ENCODE data around the gene ALS2. TPM values are rescaled to one million over a fixed set of nuclear protein-coding genes. Genes with fewer than 3 reads are reported as not detected.

The ALS2 gene
- total RNA-seq, 1 experiment from 2014 or later = 28.1 TPM

DNA sequence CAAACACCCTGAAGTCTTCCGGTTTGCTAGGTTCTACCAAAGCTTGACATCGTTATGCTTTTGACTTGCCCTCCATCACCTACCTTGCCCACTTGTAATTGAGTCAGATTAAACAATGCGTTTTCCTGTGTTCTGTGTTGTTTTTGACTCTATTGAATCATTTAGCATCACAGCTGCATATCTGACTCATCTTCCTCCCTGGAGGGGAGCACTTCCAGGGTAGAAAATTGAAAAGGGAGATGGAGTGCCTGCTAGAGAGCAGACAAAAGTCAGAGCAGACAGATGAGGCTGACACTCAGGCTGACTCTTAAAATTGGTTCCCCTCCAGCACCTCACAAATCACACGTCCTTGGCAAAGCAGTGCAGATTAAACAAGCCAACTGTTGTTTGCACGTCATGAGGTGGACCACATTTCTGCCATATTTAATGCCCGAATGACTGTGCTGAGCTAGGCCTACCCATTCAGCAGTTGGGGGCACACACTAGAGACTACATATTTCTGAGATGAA lies 84.5 kb downstream of the ALS2 start (continued):
- TF ChIP-seq, protein P1, sequence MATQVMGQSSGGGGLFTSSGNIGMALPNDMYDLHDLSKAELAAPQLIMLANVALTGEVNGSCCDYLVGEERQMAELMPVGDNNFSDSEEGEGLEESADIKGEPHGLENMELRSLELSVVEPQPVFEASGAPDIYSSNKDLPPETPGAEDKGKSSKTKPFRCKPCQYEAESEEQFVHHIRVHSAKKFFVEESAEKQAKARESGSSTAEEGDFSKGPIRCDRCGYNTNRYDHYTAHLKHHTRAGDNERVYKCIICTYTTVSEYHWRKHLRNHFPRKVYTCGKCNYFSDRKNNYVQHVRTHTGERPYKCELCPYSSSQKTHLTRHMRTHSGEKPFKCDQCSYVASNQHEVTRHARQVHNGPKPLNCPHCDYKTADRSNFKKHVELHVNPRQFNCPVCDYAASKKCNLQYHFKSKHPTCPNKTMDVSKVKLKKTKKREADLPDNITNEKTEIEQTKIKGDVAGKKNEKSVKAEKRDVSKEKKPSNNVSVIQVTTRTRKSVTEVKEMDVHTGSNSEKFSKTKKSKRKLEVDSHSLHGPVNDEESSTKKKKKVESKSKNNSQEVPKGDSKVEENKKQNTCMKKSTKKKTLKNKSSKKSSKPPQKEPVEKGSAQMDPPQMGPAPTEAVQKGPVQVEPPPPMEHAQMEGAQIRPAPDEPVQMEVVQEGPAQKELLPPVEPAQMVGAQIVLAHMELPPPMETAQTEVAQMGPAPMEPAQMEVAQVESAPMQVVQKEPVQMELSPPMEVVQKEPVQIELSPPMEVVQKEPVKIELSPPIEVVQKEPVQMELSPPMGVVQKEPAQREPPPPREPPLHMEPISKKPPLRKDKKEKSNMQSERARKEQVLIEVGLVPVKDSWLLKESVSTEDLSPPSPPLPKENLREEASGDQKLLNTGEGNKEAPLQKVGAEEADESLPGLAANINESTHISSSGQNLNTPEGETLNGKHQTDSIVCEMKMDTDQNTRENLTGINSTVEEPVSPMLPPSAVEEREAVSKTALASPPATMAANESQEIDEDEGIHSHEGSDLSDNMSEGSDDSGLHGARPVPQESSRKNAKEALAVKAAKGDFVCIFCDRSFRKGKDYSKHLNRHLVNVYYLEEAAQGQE (IDR thresholded peaks at IDR 0.05; ENCODE audit: low read depth) = no peak

DNA sequence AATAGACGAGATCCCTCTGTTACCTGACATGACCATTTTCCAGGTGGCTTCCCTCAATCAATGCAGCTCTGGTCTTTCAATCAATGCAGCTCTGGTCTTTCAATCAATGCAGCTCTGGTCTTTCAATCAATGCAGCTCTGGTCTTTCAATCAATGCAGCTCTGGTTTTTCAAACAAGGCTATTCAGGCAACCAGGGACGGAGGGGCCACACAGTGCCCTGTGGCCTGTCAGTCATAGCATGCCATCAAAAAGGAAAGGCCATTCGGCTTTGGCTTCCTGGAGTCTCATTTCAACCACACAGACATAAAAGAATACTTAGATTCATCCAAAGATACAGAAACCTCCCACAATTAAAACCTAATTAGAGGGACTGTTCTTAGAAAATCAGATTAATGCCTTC lies 95.6 kb downstream of the ALS2 start:
- H3K4me3 ChIP-seq (replicated peaks in 1 of 2; ENCODE audit: low read depth in 1 of 2, low read length in 2 of 2) = no peak overlapping the region
- BruUV-seq (replicated peaks) = no TSS peak
- DNase-seq (ENCODE audit: low read depth, low spot score) (no peak), ATAC-seq (no peak)
- no peaks in the 10 kb centered on the region for H3K9me2 ChIP-seq (ENCODE audit: insufficient read depth)
- H3K36me3 ChIP-seq (ENCODE audit: control insufficient read depth in 1 of 2, insufficient read depth in 2 of 2, low read length in 2 of 2) = no peaks in the 10 kb centered on the region
- no peaks in the 10 kb centered on the region for H3K4me1 ChIP-seq (ENCODE audit: control insufficient read depth in 1 of 2, insufficient read depth in 2 of 2, low read length in 2 of 2)
- H3K27me3 ChIP-seq (ENCODE audit: insufficient read depth, low read length) = no peaks in the 10 kb centered on the region
- ChIA-PET RAD21 (ENCODE audit: low non-redundant PET in 1 of 2, low total read pairs in 2 of 2, uncharacterized antibody in 2 of 2, unreplicated experiment in 2 of 2) (no interaction called here), POLR2A (no interaction called here), CTCF (no interaction called here)
- no peaks in the 10 kb centered on the region for H3K9me3 ChIP-seq (ENCODE audit: control insufficient read depth in 1 of 2, insufficient read depth in 1 of 2, low read depth in 1 of 2, low read length in 2 of 2)
- no peak overlapping the region for H2AFZ ChIP-seq (ENCODE audit: low read depth, low read length, poor library complexity, severe bottlenecking)
- no peaks in the 10 kb centered on the region for H4K20me1 ChIP-seq (ENCODE audit: insufficient read depth)
- H3K27ac ChIP-seq (ENCODE audit: low read depth, low read length) = no peak overlapping the region
- intact Hi-C loops (cut with micrococcal nuclease) = no loop called here
- no peak overlapping the region for H3K4me2 ChIP-seq (ENCODE audit: low read length)
- H3K79me2 ChIP-seq (ENCODE audit: insufficient read depth, low read length) = no peaks in the 10 kb centered on the region
- no peak overlapping the region for H3K9ac ChIP-seq (ENCODE audit: low read length)
- TF ChIP-seq, protein P1 (IDR thresholded peaks at IDR 0.05; ENCODE audit: low read depth) = no peak
- TF ChIP-seq SP1 (IDR thresholded peaks at IDR 0.05; ENCODE audit: low read depth) (no peak), RAD21 (IDR thresholded peaks at IDR 0.05; ENCODE audit: low read depth) (no peak), POLR2A (IDR thresholded peaks at IDR 0.05; ENCODE audit: borderline replicate concordance, extremely low read depth, insufficient read depth, insufficient read length) (no peak), ZNF274 (IDR thresholded peaks at IDR 0.05; ENCODE audit: low read depth, low read length) (no peak), POLR2AphosphoS5 (IDR thresholded peaks at IDR 0.05; ENCODE audit: low read depth, low read length) (no peak), ELF1 (IDR thresholded peaks at IDR 0.05; ENCODE audit: borderline replicate concordance, low read depth) (no peak), YY1 (IDR thresholded peaks at IDR 0.05; ENCODE audit: extremely low read depth, insufficient replicate concordance, low read depth, low read length) (no peak), ZFX (IDR thresholded peaks at IDR 0.05) (no peak), EZH2 (IDR thresholded peaks at IDR 0.05) (no peak), CEBPB (IDR thresholded peaks at IDR 0.05; ENCODE audit: low read depth) (no peak), CBX3 (IDR thresholded peaks at IDR 0.05; ENCODE audit: low read depth) (no peak), EZH2phosphoT487 (IDR thresholded peaks at IDR 0.05; ENCODE audit: borderline replicate concordance) (no peak), JUND (IDR thresholded peaks at IDR 0.05) (no peak)
- TF ChIP-seq, protein P2, sequence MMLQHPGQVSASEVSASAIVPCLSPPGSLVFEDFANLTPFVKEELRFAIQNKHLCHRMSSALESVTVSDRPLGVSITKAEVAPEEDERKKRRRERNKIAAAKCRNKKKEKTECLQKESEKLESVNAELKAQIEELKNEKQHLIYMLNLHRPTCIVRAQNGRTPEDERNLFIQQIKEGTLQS (IDR thresholded peaks at IDR 0.05) = no peak
- TF ChIP-seq, protein P3, sequence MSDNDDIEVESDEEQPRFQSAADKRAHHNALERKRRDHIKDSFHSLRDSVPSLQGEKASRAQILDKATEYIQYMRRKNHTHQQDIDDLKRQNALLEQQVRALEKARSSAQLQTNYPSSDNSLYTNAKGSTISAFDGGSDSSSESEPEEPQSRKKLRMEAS (IDR thresholded peaks at IDR 0.05) = no peak
- TF ChIP-seq, protein P4, sequence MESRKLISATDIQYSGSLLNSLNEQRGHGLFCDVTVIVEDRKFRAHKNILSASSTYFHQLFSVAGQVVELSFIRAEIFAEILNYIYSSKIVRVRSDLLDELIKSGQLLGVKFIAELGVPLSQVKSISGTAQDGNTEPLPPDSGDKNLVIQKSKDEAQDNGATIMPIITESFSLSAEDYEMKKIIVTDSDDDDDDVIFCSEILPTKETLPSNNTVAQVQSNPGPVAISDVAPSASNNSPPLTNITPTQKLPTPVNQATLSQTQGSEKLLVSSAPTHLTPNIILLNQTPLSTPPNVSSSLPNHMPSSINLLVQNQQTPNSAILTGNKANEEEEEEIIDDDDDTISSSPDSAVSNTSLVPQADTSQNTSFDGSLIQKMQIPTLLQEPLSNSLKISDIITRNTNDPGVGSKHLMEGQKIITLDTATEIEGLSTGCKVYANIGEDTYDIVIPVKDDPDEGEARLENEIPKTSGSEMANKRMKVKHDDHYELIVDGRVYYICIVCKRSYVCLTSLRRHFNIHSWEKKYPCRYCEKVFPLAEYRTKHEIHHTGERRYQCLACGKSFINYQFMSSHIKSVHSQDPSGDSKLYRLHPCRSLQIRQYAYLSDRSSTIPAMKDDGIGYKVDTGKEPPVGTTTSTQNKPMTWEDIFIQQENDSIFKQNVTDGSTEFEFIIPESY (IDR thresholded peaks at IDR 0.05; ENCODE audit: extremely low read depth, insufficient replicate concordance, low read length) = no peak
